ENCODE data around the gene PQBP1.

Gene PQBP1

GRCh38 chrX:48939524-48940228 is 41.9 kb downstream of the PQBP1 start:
- Histone ChIP-seq H3K9me3 (ENCODE audit: insufficient read depth, low read length) (no peaks in the 10 kb centered on the region), H3K27me3 (ENCODE audit: insufficient read depth, insufficient read length) (no peaks in the 10 kb centered on the region), H3K4me3 (ENCODE audit: insufficient read length, low read depth) (no peak overlapping the region), H3K36me3 (ENCODE audit: insufficient read depth, insufficient read length, low read length) (peaks cover 71% of the 10 kb centered on the region), H3K9ac (ENCODE audit: insufficient read length, low read depth) (no peak overlapping the region), H3K4me1 (ENCODE audit: insufficient read depth, insufficient read length) (peaks cover 13% of the 10 kb centered on the region)
- no peak for DNase-seq (ENCODE audit: low read depth, low spot score)
- TF ChIP-seq SUZ12 (IDR thresholded peaks at IDR 0.05; ENCODE audit: extremely low read depth, insufficient read depth, insufficient read length), result no peak
- no peak for TF ChIP-seq ZNF274 (IDR thresholded peaks at IDR 0.05; ENCODE audit: low read depth, low read length)
- TF ChIP-seq YY1 (IDR thresholded peaks at IDR 0.05; ENCODE audit: insufficient read depth, insufficient read length), result no peak

- H3K9me3 ChIP-seq (ENCODE audit: insufficient read depth, low read length), result no peaks in the 10 kb centered on the region
- peaks cover 66% of the 10 kb centered on the region for H3K36me3 ChIP-seq (ENCODE audit: insufficient read depth, insufficient read length, low read length)
- no peak overlapping the region for H3K4me3 ChIP-seq (ENCODE audit: insufficient read length, low read depth)
- no peaks in the 10 kb centered on the region for H3K27me3 ChIP-seq (ENCODE audit: insufficient read depth, insufficient read length)
- H3K9ac ChIP-seq (ENCODE audit: insufficient read length, low read depth), result no peak overlapping the region
- TF ChIP-seq ZNF274 (IDR thresholded peaks at IDR 0.05; ENCODE audit: low read depth, low read length) (no peak), YY1 (IDR thresholded peaks at IDR 0.05; ENCODE audit: insufficient read depth, insufficient read length) (no peak), SUZ12 (IDR thresholded peaks at IDR 0.05; ENCODE audit: extremely low read depth, insufficient read depth, insufficient read length) (no peak)
- H3K4me1 ChIP-seq (ENCODE audit: insufficient read depth, insufficient read length), result peaks cover 13% of the 10 kb centered on the region
- DNase-seq (ENCODE audit: low read depth, low spot score), result no peak
These were observed 42.8 kb downstream of the PQBP1 start for GRCh38 chrX:48940404-48940955.

GRCh38 chrX:48942895-48943294 is 45.2 kb downstream of the PQBP1 start:
- Histone ChIP-seq H3K4me3 (ENCODE audit: insufficient read length, low read depth) (no peak overlapping the region), H3K36me3 (ENCODE audit: insufficient read depth, insufficient read length, low read length) (peaks cover 71% of the 10 kb centered on the region), H3K9me3 (ENCODE audit: insufficient read depth, low read length) (no peaks in the 10 kb centered on the region), H3K27me3 (ENCODE audit: insufficient read depth, insufficient read length) (no peaks in the 10 kb centered on the region), H3K4me1 (ENCODE audit: insufficient read depth, insufficient read length) (peaks cover 8% of the 10 kb centered on the region), H3K9ac (ENCODE audit: insufficient read length, low read depth) (no peak overlapping the region)
- no peak for DNase-seq (ENCODE audit: low read depth, low spot score)
- TF ChIP-seq SUZ12 (IDR thresholded peaks at IDR 0.05; ENCODE audit: extremely low read depth, insufficient read depth, insufficient read length), result no peak
- TF ChIP-seq YY1 (IDR thresholded peaks at IDR 0.05; ENCODE audit: insufficient read depth, insufficient read length), result no peak

GRCh38 chrX:48945517-48946348 is 48.0 kb downstream of the PQBP1 start:
- Histone ChIP-seq H3K4me3 (ENCODE audit: insufficient read length, low read depth) (no peak overlapping the region), H3K9me3 (ENCODE audit: insufficient read depth, low read length) (no peaks in the 10 kb centered on the region), H3K4me1 (ENCODE audit: insufficient read depth, insufficient read length) (peaks cover 9% of the 10 kb centered on the region), H3K27me3 (ENCODE audit: insufficient read depth, insufficient read length) (no peaks in the 10 kb centered on the region), H3K9ac (ENCODE audit: insufficient read length, low read depth) (no peak overlapping the region), H3K36me3 (ENCODE audit: insufficient read depth, insufficient read length, low read length) (peaks cover 61% of the 10 kb centered on the region)
- TF ChIP-seq SUZ12 (IDR thresholded peaks at IDR 0.05; ENCODE audit: extremely low read depth, insufficient read depth, insufficient read length), result no peak
- no peak for TF ChIP-seq ZNF274 (IDR thresholded peaks at IDR 0.05; ENCODE audit: low read depth, low read length)
- no peak for TF ChIP-seq YY1 (IDR thresholded peaks at IDR 0.05; ENCODE audit: insufficient read depth, insufficient read length)
- no peak for DNase-seq (ENCODE audit: low read depth, low spot score)

- TF ChIP-seq ZNF274 (IDR thresholded peaks at IDR 0.05; ENCODE audit: low read depth, low read length) (no peak), SUZ12 (IDR thresholded peaks at IDR 0.05; ENCODE audit: extremely low read depth, insufficient read depth, insufficient read length) (no peak), YY1 (IDR thresholded peaks at IDR 0.05; ENCODE audit: insufficient read depth, insufficient read length) (no peak)
- peaks cover 3% of the 10 kb centered on the region for H3K4me1 ChIP-seq (ENCODE audit: insufficient read depth, insufficient read length)
- H3K4me3 ChIP-seq (ENCODE audit: insufficient read length, low read depth), result no peak overlapping the region
- H3K36me3 ChIP-seq (ENCODE audit: insufficient read depth, insufficient read length, low read length), result peaks cover 57% of the 10 kb centered on the region
- DNase-seq (ENCODE audit: low read depth, low spot score), result no peak
- H3K9ac ChIP-seq (ENCODE audit: insufficient read length, low read depth), result no peak overlapping the region
- no peaks in the 10 kb centered on the region for H3K9me3 ChIP-seq (ENCODE audit: insufficient read depth, low read length)
- no peaks in the 10 kb centered on the region for H3K27me3 ChIP-seq (ENCODE audit: insufficient read depth, insufficient read length)
These were observed 50.9 kb downstream of the PQBP1 start for GRCh38 chrX:48948589-48948988.
